Chondrocyte (in vitro differentiated cells): Measurements from ENCODE around the gene RBKS. TPM values are rescaled to one million over a fixed set of nuclear protein-coding genes. Genes with fewer than 3 reads are reported as not detected.

Source experiments
- DNase-seq: peaks from one replicate; pipeline ENCODE4 v3.0.0; 2021; ENCODE audit warnings: mixed read lengths, low spot score
- H3K27ac Mint-ChIP-seq: one replicate; pipeline ENCODE4 v1.8.0; 2021; ENCODE audit warnings: mild to moderate bottlenecking, moderate library complexity, mixed read lengths; ENCODE audit not compliant: unreplicated experiment
- H3K27me3 Mint-ChIP-seq: 2 replicates; pipeline ENCODE4 v1.8.0; 2021; ENCODE audit warnings: low read depth, mixed read lengths
- H3K36me3 Mint-ChIP-seq: 2 replicates; pipeline ENCODE4 v1.8.0; 2021; ENCODE audit warnings: low read depth, mixed read lengths
- H3K4me1 Mint-ChIP-seq: 2 replicates; pipeline ENCODE4 v1.8.0; 2021; ENCODE audit warnings: low read depth, mild to moderate bottlenecking, mixed read lengths
- H3K4me3 Mint-ChIP-seq: one replicate; pipeline ENCODE4 v1.8.0; 2021; ENCODE audit warnings: mild to moderate bottlenecking, moderate library complexity, mixed read lengths; ENCODE audit not compliant: unreplicated experiment
- H3K9me3 Mint-ChIP-seq: 2 replicates; pipeline ENCODE4 v1.8.0; 2021; ENCODE audit warnings: low read depth, mixed read lengths
- CTCF ChIP-seq: fragments of 200-600 bp; sonication (generic); IDR thresholded peaks from 2 replicates; pipeline ENCODE4 v1.5.0; 2021; ENCODE audit warnings: antibody characterized with exemption, mild to moderate bottlenecking, moderate library complexity
- total RNA-seq: library from RNA; stranded (reverse); gene quantifications from 3 replicates; pipeline ENCODE4 v1.2.1, GENCODE V29; 2021

The RBKS gene
- total RNA-seq, 1 donor from 2014 or later = 0.45 TPM

DNA sequence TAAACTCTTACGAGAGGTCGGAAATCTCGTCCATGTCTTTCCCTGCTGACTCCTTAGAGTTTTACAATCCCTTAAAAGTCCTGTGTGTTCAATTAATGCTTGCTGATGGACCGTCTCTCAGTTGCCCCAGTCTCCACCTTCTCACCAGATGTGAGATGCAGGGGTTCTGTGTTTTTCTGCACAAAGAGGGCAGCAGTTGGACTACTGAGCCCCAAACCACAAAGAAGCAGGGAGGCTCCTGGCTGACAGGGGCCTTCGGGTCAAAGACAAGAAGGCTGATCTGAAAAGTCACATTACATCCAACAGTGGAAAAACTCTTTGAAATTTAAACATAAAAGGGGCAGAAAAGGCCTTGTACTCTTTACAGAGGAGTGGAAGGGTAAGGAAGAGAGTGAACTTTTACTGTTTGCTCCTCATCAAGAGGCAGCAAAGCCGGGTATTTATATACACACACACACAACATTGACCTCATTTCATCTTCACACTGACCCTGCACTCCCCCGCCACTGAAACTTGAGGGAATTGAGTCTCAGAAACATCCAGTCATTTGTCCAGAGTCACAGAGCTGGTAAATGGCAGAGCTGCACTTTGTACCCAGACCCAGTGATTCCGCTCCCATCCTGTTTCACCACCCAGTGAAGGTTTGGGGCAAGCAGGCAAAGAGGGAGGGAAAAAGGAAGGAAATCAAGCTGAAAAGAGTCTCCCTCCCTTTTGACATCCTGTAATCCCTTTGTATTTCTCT lies 94.9 kb downstream of the RBKS start:
- H3K27ac Mint-ChIP-seq = peak overlapping the region; percentile 91
- H3K9me3 Mint-ChIP-seq = peaks cover 2% of the 10 kb centered on the region
- TF ChIP-seq CTCF = no peak
- no peak overlapping the region for H3K4me3 Mint-ChIP-seq
- no peak for DNase-seq
- no peaks in the 10 kb centered on the region for H3K27me3 Mint-ChIP-seq
- H3K36me3 Mint-ChIP-seq = no peaks in the 10 kb centered on the region
- peaks cover 62% of the 10 kb centered on the region for H3K4me1 Mint-ChIP-seq

DNA sequence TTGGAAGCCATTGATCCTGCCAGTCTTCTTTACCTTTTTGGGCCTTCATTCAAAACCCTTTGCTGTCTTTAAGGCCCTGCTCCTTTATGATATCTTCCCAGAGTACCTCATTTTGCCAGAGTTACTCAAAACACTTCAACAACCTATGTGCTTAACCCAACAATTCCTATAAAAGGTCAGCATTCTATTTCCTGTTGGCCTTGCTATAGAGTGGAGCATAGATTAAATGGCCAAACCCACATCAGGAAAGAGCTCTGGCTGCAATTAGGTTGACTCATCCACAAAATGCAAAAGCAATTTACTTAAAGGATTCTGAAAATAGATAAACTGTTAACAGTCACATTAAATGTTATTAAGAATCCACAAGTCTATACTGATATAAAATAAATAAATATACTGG lies 97.4 kb downstream of the RBKS start:
- DNase-seq = no peak
- H3K27ac Mint-ChIP-seq = peak overlapping the region; percentile 38
- no peaks in the 10 kb centered on the region for H3K36me3 Mint-ChIP-seq
- no peaks in the 10 kb centered on the region for H3K27me3 Mint-ChIP-seq
- H3K4me3 Mint-ChIP-seq = no peak overlapping the region
- TF ChIP-seq CTCF = no peak
- peaks cover 5% of the 10 kb centered on the region for H3K9me3 Mint-ChIP-seq
- peaks cover 41% of the 10 kb centered on the region for H3K4me1 Mint-ChIP-seq

- no peak for TF ChIP-seq CTCF
- no peak overlapping the region for H3K27ac Mint-ChIP-seq
- peaks cover 5% of the 10 kb centered on the region for H3K9me3 Mint-ChIP-seq
- H3K4me1 Mint-ChIP-seq = peaks cover 21% of the 10 kb centered on the region
- H3K36me3 Mint-ChIP-seq = no peaks in the 10 kb centered on the region
- H3K4me3 Mint-ChIP-seq = no peak overlapping the region
- no peak for DNase-seq
- no peaks in the 10 kb centered on the region for H3K27me3 Mint-ChIP-seq
Observed at GRCh38 chr2:27790796-27791195, 99.4 kb downstream of the RBKS start.

DNA sequence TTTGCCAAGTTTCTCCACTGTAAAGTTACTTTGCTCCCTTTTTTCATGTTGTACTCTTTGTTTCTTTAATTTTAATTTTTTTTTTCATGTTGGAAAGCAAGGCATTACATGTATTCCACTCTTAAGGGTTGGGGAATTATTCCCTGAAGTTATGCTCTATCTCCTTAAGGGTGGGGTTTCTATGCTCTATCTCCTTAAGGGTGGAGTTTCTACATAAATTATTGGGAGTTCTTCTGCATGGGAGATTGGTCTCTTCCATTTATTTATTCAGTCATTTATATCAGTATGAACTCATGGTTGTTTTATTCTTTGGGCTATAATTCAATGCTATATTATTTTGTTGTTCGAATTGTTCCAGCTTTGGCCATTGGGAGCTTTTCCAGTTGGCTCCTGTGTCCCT lies 107.5 kb downstream of the RBKS start:
- Mint-ChIP-seq H3K36me3 (peaks cover 9% of the 10 kb centered on the region), H3K4me3 (no peak overlapping the region)

DNA sequence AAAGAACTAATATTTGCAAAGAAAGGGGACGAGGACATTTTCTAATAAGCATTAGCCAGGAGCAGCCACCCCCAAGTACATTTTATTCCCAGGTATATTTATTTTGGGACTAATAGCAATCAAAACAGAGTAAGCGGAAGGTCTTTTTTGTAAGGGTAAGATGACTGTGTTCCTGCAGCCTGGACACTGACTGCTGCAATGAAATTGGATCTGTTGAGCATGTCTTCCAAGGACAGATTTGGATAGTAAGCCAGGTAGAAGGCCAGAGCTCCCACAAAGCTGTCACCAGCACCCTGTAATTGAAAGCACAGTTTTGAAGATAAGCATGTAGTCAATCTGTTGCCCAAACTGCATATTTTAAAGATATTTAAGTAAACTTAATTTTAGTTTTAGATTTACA lies 108.7 kb downstream of the RBKS start:
- no peak overlapping the region for H3K27ac Mint-ChIP-seq
- H3K36me3 Mint-ChIP-seq = peaks cover 9% of the 10 kb centered on the region
- no peak overlapping the region for H3K4me3 Mint-ChIP-seq

More for the DNA sequence above, 107.5 kb downstream of the RBKS start:
- peaks cover 10% of the 10 kb centered on the region for H3K4me1 Mint-ChIP-seq
- H3K27ac Mint-ChIP-seq = no peak overlapping the region
- no peak for DNase-seq
- no peaks in the 10 kb centered on the region for H3K27me3 Mint-ChIP-seq
- no peak for TF ChIP-seq CTCF
- no peaks in the 10 kb centered on the region for H3K9me3 Mint-ChIP-seq

More for the DNA sequence above, 108.7 kb downstream of the RBKS start:
- no peak for DNase-seq
- TF ChIP-seq CTCF = no peak
- no peaks in the 10 kb centered on the region for H3K27me3 Mint-ChIP-seq
- H3K4me1 Mint-ChIP-seq = peaks cover 16% of the 10 kb centered on the region
- no peaks in the 10 kb centered on the region for H3K9me3 Mint-ChIP-seq
